ENCODE measurements around the gene CNTF.

The CNTF gene

GRCh38 chr11:58592760-58593472 lies 29.5 kb upstream of the CNTF start:
- DNase-seq (ENCODE audit: extremely low read depth, low read depth): no peak
- TF ChIP-seq, protein P1, sequence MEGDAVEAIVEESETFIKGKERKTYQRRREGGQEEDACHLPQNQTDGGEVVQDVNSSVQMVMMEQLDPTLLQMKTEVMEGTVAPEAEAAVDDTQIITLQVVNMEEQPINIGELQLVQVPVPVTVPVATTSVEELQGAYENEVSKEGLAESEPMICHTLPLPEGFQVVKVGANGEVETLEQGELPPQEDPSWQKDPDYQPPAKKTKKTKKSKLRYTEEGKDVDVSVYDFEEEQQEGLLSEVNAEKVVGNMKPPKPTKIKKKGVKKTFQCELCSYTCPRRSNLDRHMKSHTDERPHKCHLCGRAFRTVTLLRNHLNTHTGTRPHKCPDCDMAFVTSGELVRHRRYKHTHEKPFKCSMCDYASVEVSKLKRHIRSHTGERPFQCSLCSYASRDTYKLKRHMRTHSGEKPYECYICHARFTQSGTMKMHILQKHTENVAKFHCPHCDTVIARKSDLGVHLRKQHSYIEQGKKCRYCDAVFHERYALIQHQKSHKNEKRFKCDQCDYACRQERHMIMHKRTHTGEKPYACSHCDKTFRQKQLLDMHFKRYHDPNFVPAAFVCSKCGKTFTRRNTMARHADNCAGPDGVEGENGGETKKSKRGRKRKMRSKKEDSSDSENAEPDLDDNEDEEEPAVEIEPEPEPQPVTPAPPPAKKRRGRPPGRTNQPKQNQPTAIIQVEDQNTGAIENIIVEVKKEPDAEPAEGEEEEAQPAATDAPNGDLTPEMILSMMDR (IDR thresholded peaks at IDR 0.05; ENCODE audit: low read depth, low read length): no peak

DNA sequence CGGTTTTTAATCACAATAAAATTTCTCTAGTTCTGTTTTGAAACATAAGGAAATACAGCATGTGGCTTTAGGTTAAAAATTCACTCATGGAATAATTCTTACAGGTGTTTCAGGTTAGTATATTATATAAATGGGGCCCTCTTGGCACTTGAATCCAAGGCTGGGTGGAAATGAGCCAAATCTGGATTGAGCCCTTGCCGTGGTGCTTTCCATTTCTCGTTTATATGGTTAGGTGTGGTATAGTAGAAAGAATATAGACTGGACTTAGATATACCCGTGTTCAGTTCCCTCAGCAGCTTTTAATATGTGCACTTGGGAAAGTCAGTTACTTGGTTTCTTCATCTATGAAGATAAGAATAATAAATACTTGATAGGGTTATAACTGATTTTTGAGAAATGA lies 27.6 kb upstream of the CNTF start:
- no peak for DNase-seq (ENCODE audit: extremely low read depth, low read depth)
- TF ChIP-seq, protein P1 (IDR thresholded peaks at IDR 0.05; ENCODE audit: low read depth, low read length): no peak

GRCh38 chr11:58596621-58597020 lies 25.8 kb upstream of the CNTF start:
- no peak for DNase-seq (ENCODE audit: extremely low read depth, low read depth)
- TF ChIP-seq, protein P1 (IDR thresholded peaks at IDR 0.05; ENCODE audit: low read depth, low read length): no peak

DNA sequence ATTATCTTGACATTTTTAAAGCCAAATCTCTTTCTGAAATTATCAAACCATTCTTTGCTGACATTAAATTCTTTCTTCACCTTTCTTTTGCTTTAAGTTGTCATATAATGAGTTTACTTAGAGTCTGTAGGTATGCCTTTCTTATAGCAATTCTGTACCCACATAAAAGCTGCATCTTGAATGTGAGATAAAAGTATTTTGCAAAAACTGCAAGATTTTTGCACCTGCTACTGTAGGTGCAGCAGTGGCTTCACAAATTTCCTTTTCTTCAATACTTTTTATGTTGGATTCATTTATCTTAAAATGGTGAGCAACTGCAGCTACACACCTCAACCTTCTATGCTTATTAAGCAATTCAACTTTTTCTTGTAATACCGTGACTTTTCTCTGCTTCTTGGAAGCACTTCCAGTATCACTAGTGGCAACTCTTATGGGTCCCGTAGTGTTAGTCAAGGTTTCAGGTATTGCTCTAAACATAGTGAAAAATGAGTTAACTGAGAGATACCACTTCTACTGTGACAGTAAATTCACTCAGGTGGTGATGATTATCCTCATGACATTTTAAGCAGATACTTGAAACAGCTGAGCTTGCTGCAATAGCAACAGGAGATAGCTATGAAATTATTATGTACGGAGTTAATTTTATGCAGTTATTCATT lies 24.9 kb upstream of the CNTF start:
- TF ChIP-seq, protein P1 (IDR thresholded peaks at IDR 0.05; ENCODE audit: low read depth, low read length): no peak
- no peak for DNase-seq (ENCODE audit: extremely low read depth, low read depth)

- TF ChIP-seq, protein P1 (IDR thresholded peaks at IDR 0.05; ENCODE audit: low read depth, low read length): no peak
- no peak for DNase-seq (ENCODE audit: extremely low read depth, low read depth)
These were observed 22.0 kb upstream of the CNTF start for GRCh38 chr11:58600510-58600909.

- DNase-seq (ENCODE audit: extremely low read depth, low read depth): no peak
- TF ChIP-seq, protein P1 (IDR thresholded peaks at IDR 0.05; ENCODE audit: low read depth, low read length): no peak
These were observed 15.3 kb upstream of the CNTF start for GRCh38 chr11:58606930-58607714.

- no peak for DNase-seq (ENCODE audit: extremely low read depth, low read depth)
- TF ChIP-seq, protein P1 (IDR thresholded peaks at IDR 0.05; ENCODE audit: low read depth, low read length): no peak
These were observed 14.1 kb upstream of the CNTF start for GRCh38 chr11:58608331-58608730.
